GM06990 (cell line): ENCODE results near the gene RPL28.

ENCODE experiments used
- DNase-seq: peaks from one replicate; pipeline ENCODE4 v3.0.0-alpha.2; 2011; ENCODE audit not compliant: insufficient read length; ENCODE audit errors: extremely low read depth
- H3K27me3 ChIP-seq: replicated peaks from 2 replicates; pipeline ENCODE4 v1.6.0; 2011; ENCODE audit warnings: low read length; ENCODE audit not compliant: control insufficient read depth, insufficient read depth
- H3K36me3 ChIP-seq: 2 replicates; pipeline ENCODE4 v1.5.1; 2011; ENCODE audit warnings: low read length; ENCODE audit not compliant: control insufficient read depth, insufficient read depth
- H3K4me3 ChIP-seq: replicated peaks from 2 replicates; pipeline ENCODE4 v1.5.1; 2011; ENCODE audit warnings: low read depth, mild to moderate bottlenecking, control low read depth, low read length
- CTCF ChIP-seq: IDR thresholded peaks from 2 replicates; pipeline ENCODE4 v1.5.1; 2011; ENCODE audit warnings: low read length, control low read depth, mild to moderate bottlenecking, inconsistent platforms; ENCODE audit not compliant: insufficient read depth, poor library complexity, severe bottlenecking

The RPL28 gene

GRCh38 chr19:55435020-55435419 is 49.3 kb downstream of the RPL28 start:
- H3K36me3 ChIP-seq: no peaks in the 10 kb centered on the region
- TF ChIP-seq CTCF: no peak
- peaks cover 1% of the 10 kb centered on the region for H3K27me3 ChIP-seq
- no peak for DNase-seq
- no peak overlapping the region for H3K4me3 ChIP-seq

- no peak overlapping the region for H3K4me3 ChIP-seq
- H3K27me3 ChIP-seq: peaks cover 3% of the 10 kb centered on the region
- TF ChIP-seq CTCF: no peak
- no peaks in the 10 kb centered on the region for H3K36me3 ChIP-seq
- DNase-seq: no peak
Observed at GRCh38 chr19:55436847-55437246, 51.1 kb downstream of the RPL28 start.

- Histone ChIP-seq H3K36me3 (no peaks in the 10 kb centered on the region), H3K27me3 (peaks cover 3% of the 10 kb centered on the region; the same call in 1 of the 2 replicates), H3K4me3 (no peak overlapping the region)
- no peak for DNase-seq
- TF ChIP-seq CTCF: no peak
Observed at GRCh38 chr19:55437410-55437809, 51.7 kb downstream of the RPL28 start.

- Histone ChIP-seq H3K36me3 (no peaks in the 10 kb centered on the region), H3K4me3 (no peak overlapping the region), H3K27me3 (peaks cover 3% of the 10 kb centered on the region; the same call in 1 of the 2 replicates)
- no peak for TF ChIP-seq CTCF
- DNase-seq: no peak
Observed at GRCh38 chr19:55439052-55439451, 53.3 kb downstream of the RPL28 start.

- no peak for DNase-seq
- no peak for TF ChIP-seq CTCF
- H3K36me3 ChIP-seq: no peaks in the 10 kb centered on the region
- peaks cover 3% of the 10 kb centered on the region; the same call in 1 of the 2 replicates for H3K27me3 ChIP-seq
- no peak overlapping the region for H3K4me3 ChIP-seq
Observed at GRCh38 chr19:55440411-55441105, 54.8 kb downstream of the RPL28 start.

- peaks cover 3% of the 10 kb centered on the region; the same call in 1 of the 2 replicates for H3K27me3 ChIP-seq
- no peak for DNase-seq
- no peak overlapping the region for H3K4me3 ChIP-seq
- no peaks in the 10 kb centered on the region for H3K36me3 ChIP-seq
- no peak for TF ChIP-seq CTCF
Observed at GRCh38 chr19:55441319-55441691, 55.6 kb downstream of the RPL28 start.
